ENCODE measurements around the gene AGMO.

Gene AGMO

DNA sequence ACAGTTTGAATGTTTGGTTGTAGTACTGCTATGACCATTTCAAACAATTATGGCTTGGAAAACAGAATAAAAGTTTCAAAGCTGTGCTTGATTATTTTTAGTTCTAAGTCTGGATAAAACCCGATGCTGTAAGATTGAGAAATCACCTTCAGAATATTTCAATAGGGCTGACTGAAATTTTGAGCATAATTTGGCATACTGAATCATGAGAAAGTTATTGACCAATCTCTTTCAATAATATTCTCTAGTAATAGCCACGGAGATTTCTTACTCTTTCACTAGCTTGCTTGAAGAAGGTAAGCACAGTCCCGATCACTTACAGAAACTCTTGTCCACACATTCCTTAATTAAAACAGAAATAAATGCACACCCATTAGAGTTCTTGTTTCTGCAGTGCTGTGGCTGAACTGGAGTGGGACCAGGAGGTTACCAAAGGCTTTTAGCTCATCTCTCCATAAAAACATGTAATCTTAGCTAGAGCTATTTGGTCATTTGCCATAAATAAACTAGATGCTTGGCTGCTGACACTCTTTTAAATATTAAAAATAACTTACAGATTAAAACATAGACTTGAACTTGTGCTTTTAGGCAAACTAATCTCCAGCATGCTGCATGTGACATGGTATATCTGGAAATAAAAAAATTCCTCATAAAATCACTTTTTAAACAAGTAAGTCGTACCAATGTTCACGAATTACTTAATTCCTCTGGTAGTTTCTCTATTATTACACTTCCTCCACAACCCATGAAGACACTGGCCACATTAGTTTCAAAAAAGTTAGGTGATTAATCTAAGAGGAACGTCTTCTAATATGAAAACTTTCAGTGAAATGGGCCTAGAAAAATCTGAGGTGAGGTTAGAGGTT is 97.8 kb downstream of the AGMO start:
- no peak overlapping the region for H3K27ac ChIP-seq
- TF ChIP-seq ZFX (IDR thresholded peaks at IDR 0.05), result no peak
- TF ChIP-seq, protein P1, sequence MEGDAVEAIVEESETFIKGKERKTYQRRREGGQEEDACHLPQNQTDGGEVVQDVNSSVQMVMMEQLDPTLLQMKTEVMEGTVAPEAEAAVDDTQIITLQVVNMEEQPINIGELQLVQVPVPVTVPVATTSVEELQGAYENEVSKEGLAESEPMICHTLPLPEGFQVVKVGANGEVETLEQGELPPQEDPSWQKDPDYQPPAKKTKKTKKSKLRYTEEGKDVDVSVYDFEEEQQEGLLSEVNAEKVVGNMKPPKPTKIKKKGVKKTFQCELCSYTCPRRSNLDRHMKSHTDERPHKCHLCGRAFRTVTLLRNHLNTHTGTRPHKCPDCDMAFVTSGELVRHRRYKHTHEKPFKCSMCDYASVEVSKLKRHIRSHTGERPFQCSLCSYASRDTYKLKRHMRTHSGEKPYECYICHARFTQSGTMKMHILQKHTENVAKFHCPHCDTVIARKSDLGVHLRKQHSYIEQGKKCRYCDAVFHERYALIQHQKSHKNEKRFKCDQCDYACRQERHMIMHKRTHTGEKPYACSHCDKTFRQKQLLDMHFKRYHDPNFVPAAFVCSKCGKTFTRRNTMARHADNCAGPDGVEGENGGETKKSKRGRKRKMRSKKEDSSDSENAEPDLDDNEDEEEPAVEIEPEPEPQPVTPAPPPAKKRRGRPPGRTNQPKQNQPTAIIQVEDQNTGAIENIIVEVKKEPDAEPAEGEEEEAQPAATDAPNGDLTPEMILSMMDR (conservative IDR thresholded peaks at IDR 0.05), result no peak

GRCh38 chr7:15462721-15463389 is 99.0 kb downstream of the AGMO start:
- no peak for TF ChIP-seq ZFX (IDR thresholded peaks at IDR 0.05)
- TF ChIP-seq, protein P1 (conservative IDR thresholded peaks at IDR 0.05), result no peak
- H3K27ac ChIP-seq, result no peak overlapping the region

DNA sequence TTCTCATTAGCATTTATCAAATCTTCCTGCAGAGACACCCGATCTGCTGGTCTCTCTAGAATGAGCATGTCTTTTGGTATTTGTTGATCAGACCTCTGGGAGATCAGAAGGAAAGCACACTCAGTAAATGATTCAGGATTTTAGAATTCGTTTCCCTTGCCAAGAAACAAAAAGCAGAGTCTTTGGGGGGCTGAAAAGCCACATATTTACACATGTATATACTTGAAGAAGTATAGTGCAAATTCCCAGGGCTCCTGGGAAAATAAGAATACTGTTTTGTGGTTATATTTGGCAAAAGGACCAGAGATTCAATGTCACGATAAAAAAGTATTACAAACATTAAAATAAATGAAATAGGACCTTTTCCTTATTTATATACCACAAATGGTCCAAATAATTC is 100.2 kb downstream of the AGMO start:
- no peak overlapping the region for H3K27ac ChIP-seq
- TF ChIP-seq, protein P1 (conservative IDR thresholded peaks at IDR 0.05), result no peak
- TF ChIP-seq ZFX (IDR thresholded peaks at IDR 0.05), result no peak

DNA sequence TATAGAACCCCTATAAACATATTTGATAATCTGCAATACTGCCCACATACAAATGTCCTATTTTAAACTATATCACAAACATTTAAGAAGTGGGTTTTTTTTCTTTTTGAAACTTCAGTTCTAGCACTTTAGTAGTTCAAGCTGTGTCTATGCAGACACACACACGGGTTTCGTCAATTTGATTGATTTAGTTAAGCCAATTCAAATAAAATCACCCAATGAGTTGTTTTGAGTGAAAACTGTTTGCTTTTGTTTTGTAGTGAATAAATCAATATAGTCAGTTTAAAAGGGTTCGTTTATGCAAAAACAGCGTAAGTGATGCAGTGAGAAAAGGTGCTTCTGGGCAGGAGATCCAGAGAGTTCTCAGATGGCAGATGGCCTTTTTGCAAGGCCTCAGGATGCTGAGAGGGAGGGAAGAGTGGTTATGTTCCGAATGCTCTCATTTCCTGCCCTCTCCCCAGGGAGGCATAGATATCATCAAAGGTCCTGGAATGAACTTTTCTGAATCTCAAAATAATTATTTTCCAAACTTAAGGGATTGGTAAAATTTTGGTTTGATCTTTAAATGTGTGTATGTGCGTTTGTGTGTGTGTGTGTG is 102.7 kb downstream of the AGMO start:
- TF ChIP-seq, protein P1 (conservative IDR thresholded peaks at IDR 0.05), result no peak
- no peak for TF ChIP-seq ZFX (IDR thresholded peaks at IDR 0.05)
- H3K27ac ChIP-seq, result no peak overlapping the region

GRCh38 chr7:15457990-15458955 is 103.5 kb downstream of the AGMO start:
- no peak overlapping the region for H3K27ac ChIP-seq
- TF ChIP-seq, protein P1 (conservative IDR thresholded peaks at IDR 0.05), result no peak
- TF ChIP-seq ZFX (IDR thresholded peaks at IDR 0.05), result no peak

DNA sequence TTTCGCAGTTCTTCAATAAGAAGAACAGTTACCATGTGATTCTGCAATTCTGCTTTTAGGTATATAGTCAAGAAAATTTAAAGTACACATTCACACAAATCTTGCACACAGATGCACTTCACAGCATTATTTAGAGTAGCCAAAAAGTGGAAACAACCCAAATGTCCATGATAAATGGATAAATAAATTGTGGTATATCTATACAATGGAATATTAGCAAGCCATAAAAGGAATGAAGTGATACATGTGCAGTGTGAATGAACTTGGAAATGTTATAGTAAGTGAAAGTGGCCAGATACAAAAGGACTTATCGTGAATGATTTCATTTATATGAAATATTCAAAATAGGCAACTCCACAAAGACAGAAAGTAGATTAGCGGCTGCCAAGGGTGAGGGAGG is 109.1 kb downstream of the AGMO start:
- TF ChIP-seq, protein P1 (conservative IDR thresholded peaks at IDR 0.05), result no peak
- no peak overlapping the region for H3K27ac ChIP-seq
